ENCODE results near the gene FBXO2. TPM values are rescaled to one million over a fixed set of nuclear protein-coding genes. Genes with fewer than 3 reads are reported as not detected.

FBXO2 gene
- total and polyA plus RNA-seq, 2 of the 4 experiments (the other 2 are of a cell fraction) = 0.36 to 1.7 TPM

DNA sequence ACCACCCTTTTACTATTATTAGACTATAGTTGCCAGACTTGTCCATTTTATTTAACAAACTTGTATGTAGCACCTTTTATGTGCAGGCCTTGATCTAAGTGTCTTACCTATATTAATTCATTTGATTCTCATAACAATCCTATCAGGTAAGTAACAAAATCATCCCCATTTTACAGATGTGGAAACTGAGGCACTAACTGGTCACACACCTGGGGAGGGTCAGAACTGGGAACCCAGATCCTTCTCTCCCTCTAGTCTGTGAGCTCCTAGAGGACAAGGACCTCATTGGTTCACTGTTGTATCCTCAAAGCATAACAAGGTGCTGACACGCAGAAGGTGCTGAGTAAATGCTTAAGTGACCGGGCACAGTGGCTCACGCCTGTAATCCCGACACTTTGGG, 14.9 kb downstream of the FBXO2 start:
- Histone ChIP-seq H4K8ac (ENCODE audit: low read depth in 2 of 2, low read length in 2 of 2) (no peak overlapping the region), H3K4me1 (ENCODE audit: control insufficient read depth, insufficient read depth, low read length) (no peaks in the 10 kb centered on the region), H3K23ac (ENCODE audit: low read depth, low read length) (no peak overlapping the region), H3K18ac (ENCODE audit: low read depth, low read length) (no peak overlapping the region), H3K9me1 (ENCODE audit: insufficient read depth, low read length) (no peaks in the 10 kb centered on the region), H3K36me3 (ENCODE audit: control insufficient read depth, insufficient read depth, low read length) (no peaks in the 10 kb centered on the region), H2BK20ac (ENCODE audit: low read depth, low read length) (no peak overlapping the region), H2AK9ac (replicated peaks; ENCODE audit: low read depth, low read length, poor library complexity) (no peak overlapping the region), H4K20me1 (ENCODE audit: insufficient read depth, low read length) (no peaks in the 10 kb centered on the region), H3K79me1 (ENCODE audit: low read depth in 1 of 2, low read length in 2 of 2) (no peaks in the 10 kb centered on the region), H2BK120ac (ENCODE audit: low read depth, low read length) (no peak overlapping the region), H2AFZ (replicated peaks; ENCODE audit: low read length, poor library complexity) (no peak overlapping the region), H2AK5ac (ENCODE audit: low read depth, low read length) (no peak overlapping the region), H3K4ac (ENCODE audit: low read depth, low read length) (no peak overlapping the region), H3K4me2 (ENCODE audit: low read depth, low read length) (no peak overlapping the region), H4K91ac (ENCODE audit: insufficient read depth, low read depth, low read length) (no peak overlapping the region), H2BK5ac (ENCODE audit: low read depth, low read length, poor library complexity, severe bottlenecking) (no peak overlapping the region), H3K9me3 (ENCODE audit: control insufficient read depth, insufficient read depth, low read length) (no peaks in the 10 kb centered on the region), H2BK15ac (ENCODE audit: low read depth, low read length) (no peak overlapping the region), H3K27me3 (ENCODE audit: control insufficient read depth, insufficient read depth, low read length) (peaks cover 7% of the 10 kb centered on the region; the same call in 1 of the 2 replicates), H4K5ac (ENCODE audit: low read depth, low read length) (no peak overlapping the region), H3K14ac (replicated peaks; ENCODE audit: low read depth, low read length) (no peak overlapping the region), H3K9ac (ENCODE audit: low read depth, low read length) (no peak overlapping the region), H3K27ac (ENCODE audit: insufficient read depth, low read length) (no peak overlapping the region), H3K56ac (ENCODE audit: extremely low read depth, insufficient read depth, low read length) (no peak overlapping the region), H3K4me3 (ENCODE audit: insufficient read depth, low read depth, low read length) (no peak overlapping the region)
- 73% methylated on average over 2 of the region's 4 CpGs; no CpG with 5 or more reads in 1 of the 2 experiments for WGBS, 2 experiments (ENCODE audit: extremely low coverage in 2 of 2, insufficient read length in 1 of 2)
- in situ Hi-C loops (cut with MboI; ENCODE audit: low sequenced_read_pairs) = no loop called here
- no peak for ATAC-seq (ENCODE audit: low read depth)
- dilution Hi-C loops (cut with HindIII; ENCODE audit: low sequenced_read_pairs, unreplicated experiment) = no loop called here
- DNase-seq = no peak
- BruUV-seq (replicated peaks) = no TSS peak
- intact Hi-C loops (cut with micrococcal nuclease) = no loop called here
- CTCF ChIA-PET = no interaction called here
- TF ChIP-seq SMC3 (IDR thresholded peaks at IDR 0.05; ENCODE audit: low read depth, low read length) (no peak), POLR2A (IDR thresholded peaks at IDR 0.05; ENCODE audit: low read depth, low read length) (no peak), CHD1 (IDR thresholded peaks at IDR 0.05; ENCODE audit: low read depth, low read length) (no peak), RCOR1 (IDR thresholded peaks at IDR 0.05; ENCODE audit: insufficient replicate concordance, low read length) (no peak), CEBPB (IDR thresholded peaks at IDR 0.05; ENCODE audit: low read depth, low read length) (no peak), USF2 (IDR thresholded peaks at IDR 0.05; ENCODE audit: low read depth, low read length) (no peak), FOS (IDR thresholded peaks at IDR 0.05; ENCODE audit: low read depth, low read length) (no peak), CTCF (conservative IDR thresholded peaks at IDR 0.05; ENCODE audit: low read depth, low read length) (no peak), BHLHE40 (IDR thresholded peaks at IDR 0.05; ENCODE audit: low read depth, low read length) (no peak), MAFK (IDR thresholded peaks at IDR 0.05; ENCODE audit: low read depth, low read length) (no peak), RFX5 (IDR thresholded peaks at IDR 0.05; ENCODE audit: low read depth, low read length) (no peak), MAZ (IDR thresholded peaks at IDR 0.05; ENCODE audit: borderline replicate concordance, low read depth, low read length) (no peak), RAD21 (IDR thresholded peaks at IDR 0.05; ENCODE audit: low read length) (no peak), MXI1 (IDR thresholded peaks at IDR 0.05; ENCODE audit: borderline replicate concordance, low read depth, low read length) (no peak), NFE2L2 (IDR thresholded peaks at IDR 0.05; ENCODE audit: low read depth, low read length) (no peak)
- TF ChIP-seq, protein P1, sequence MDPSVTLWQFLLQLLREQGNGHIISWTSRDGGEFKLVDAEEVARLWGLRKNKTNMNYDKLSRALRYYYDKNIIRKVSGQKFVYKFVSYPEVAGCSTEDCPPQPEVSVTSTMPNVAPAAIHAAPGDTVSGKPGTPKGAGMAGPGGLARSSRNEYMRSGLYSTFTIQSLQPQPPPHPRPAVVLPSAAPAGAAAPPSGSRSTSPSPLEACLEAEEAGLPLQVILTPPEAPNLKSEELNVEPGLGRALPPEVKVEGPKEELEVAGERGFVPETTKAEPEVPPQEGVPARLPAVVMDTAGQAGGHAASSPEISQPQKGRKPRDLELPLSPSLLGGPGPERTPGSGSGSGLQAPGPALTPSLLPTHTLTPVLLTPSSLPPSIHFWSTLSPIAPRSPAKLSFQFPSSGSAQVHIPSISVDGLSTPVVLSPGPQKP (IDR thresholded peaks at IDR 0.05; ENCODE audit: borderline replicate concordance, low read depth, low read length) = no peak
- POLR2A ChIA-PET (ENCODE audit: unreplicated experiment) = no interaction called here

Measured in IMR-90 (cell line).